Measurements from ENCODE around the gene NEU1. TPM values are rescaled to one million over a fixed set of nuclear protein-coding genes. Genes with fewer than 3 reads are reported as not detected.
"Not testable (repeated sequence)": the region's sequence is repeated elsewhere in the genome, so short reads cannot be mapped to it uniquely, and the experiment has no call there.

NEU1 gene
- total RNA-seq, 1 donor from 2014 or later = 50.0 TPM

GRCh38 chr6:31838968-31839367 lies 23.7 kb downstream of the NEU1 start:
- no peak for DNase-seq (ENCODE audit: low read depth in 2 of 2)

GRCh38 chr6:31838114-31838553 lies 24.5 kb downstream of the NEU1 start:
- not testable (repeated sequence) for DNase-seq (ENCODE audit: low read depth in 2 of 2)

- DNase-seq (ENCODE audit: low read depth in 2 of 2) = peak; percentile 28 to 75
Measured at GRCh38 chr6:31837369-31838113, 25.1 kb downstream of the NEU1 start.

GRCh38 chr6:31836474-31837368 lies 25.9 kb downstream of the NEU1 start:
- peak; percentile 37 to 48 for DNase-seq (ENCODE audit: low read depth in 2 of 2)

- DNase-seq (ENCODE audit: low read depth in 2 of 2) = no peak
Measured at GRCh38 chr6:31836047-31836473, 26.6 kb downstream of the NEU1 start.

GRCh38 chr6:31834367-31835250 lies 28.0 kb downstream of the NEU1 start:
- DNase-seq (ENCODE audit: low read depth in 2 of 2) = peak; percentile 86 to 91

- no peak for DNase-seq (ENCODE audit: low read depth in 2 of 2)
Measured at GRCh38 chr6:31831350-31832215, 31.0 kb downstream of the NEU1 start.

- DNase-seq (ENCODE audit: low read depth in 2 of 2) = no peak
Measured at GRCh38 chr6:31830886-31831335, 31.7 kb downstream of the NEU1 start.

- DNase-seq (ENCODE audit: low read depth in 2 of 2) = peak; percentile 58 to 75
Measured at GRCh38 chr6:31829633-31830283, 32.9 kb downstream of the NEU1 start.

GRCh38 chr6:31827286-31828079 lies 35.1 kb downstream of the NEU1 start, which contains the start of gene HSPA1B:
Gene HSPA1B (plus strand): TSS chr6:31827738. CDS start chr6:31827951, 213 bp downstream.
- DNase-seq (ENCODE audit: low read depth in 2 of 2) = peak; percentile 91 to 98

GRCh38 chr6:31826793-31827285 lies 35.8 kb downstream of the NEU1 start:
- DNase-seq (ENCODE audit: low read depth in 2 of 2) = no peak

GRCh38 chr6:31825553-31825952 lies 37.1 kb downstream of the NEU1 start:
- DNase-seq (ENCODE audit: low read depth in 2 of 2) = no peak

GRCh38 chr6:31823592-31824196 lies 38.9 kb downstream of the NEU1 start:
- DNase-seq (ENCODE audit: low read depth in 2 of 2) = not testable (repeated sequence)

GRCh38 chr6:31822036-31822821 lies 40.4 kb downstream of the NEU1 start:
- DNase-seq (ENCODE audit: low read depth in 2 of 2) = peak; percentile 39 to 59

- DNase-seq (ENCODE audit: low read depth in 2 of 2) = peak; percentile 30 to 49
Measured at GRCh38 chr6:31821301-31822035, 41.2 kb downstream of the NEU1 start.

GRCh38 chr6:31820399-31820798 lies 42.2 kb downstream of the NEU1 start:
- not testable (repeated sequence) for DNase-seq (ENCODE audit: low read depth in 2 of 2)

- no peak for DNase-seq (ENCODE audit: low read depth in 2 of 2)
Measured at GRCh38 chr6:31819871-31820299, 42.7 kb downstream of the NEU1 start.

All from lung microvascular endothelial cell (primary cell).